Stimulated activated CD8-positive, alpha-beta memory T cell treated with anti-CD3 and anti-CD28 coated beads, Interleukin-7, amount 100 ng/mL, for 1 hour (primary cell): ENCODE measurements around the gene TSC22D2.

Experiments
- DNase-seq, 2 donors: peaks; one replicate each; pipeline ENCODE4 v3.0.0-alpha.2; 2020; ENCODE audit warnings: low read depth in 2 of 2

TSC22D2 gene

DNA sequence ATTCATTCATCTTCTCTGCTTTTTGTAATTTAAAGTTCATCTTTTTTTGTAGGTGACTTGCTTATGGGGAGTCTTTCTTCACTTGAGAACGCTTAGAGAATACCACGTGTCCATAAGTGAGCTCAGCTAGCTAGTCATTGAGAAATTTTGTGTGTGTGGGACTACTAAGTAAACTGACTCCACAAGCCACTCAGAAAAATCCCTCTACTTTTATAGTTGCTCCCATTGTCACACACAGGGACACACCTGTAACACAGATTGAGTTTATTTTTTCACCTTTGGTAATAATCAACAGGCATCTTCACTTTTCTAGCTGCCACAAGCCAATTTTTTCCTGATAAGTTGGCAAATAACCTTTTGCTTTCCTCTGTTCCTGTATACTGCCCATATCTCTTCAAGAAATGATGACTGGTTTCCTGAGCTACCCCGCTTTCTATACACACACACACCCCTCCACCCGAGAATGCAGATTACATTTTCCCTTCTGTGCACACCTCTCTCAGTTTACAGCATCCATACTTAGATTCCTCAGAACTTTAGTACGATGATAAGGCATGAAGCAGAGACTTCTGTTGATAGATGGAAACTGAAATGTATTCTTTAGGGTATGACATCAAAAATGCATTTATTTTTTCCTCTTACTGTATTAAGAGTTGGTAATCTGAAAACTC lies 4.6 kb downstream of the TSC22D2 start:
- DNase-seq, result no peak

DNA sequence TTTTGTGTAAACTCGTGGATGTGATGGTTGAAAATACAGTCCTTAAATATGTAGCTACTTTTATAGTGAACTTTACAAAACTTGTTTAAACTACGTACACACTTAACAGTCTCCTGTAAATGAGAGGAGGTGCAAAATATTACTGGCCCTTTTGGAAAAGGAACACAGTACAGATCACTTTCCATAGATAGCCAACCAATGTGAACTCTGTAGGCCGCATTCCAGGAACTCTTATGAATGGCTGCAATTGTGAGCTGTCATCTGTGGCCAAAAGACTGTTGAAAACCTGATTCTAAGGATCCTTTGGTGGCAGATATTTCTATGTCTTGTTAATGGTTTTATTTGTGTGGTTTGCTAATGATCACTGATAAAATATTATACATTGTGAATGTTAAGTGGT lies 6.2 kb downstream of the TSC22D2 start:
- DNase-seq, result no peak

DNA sequence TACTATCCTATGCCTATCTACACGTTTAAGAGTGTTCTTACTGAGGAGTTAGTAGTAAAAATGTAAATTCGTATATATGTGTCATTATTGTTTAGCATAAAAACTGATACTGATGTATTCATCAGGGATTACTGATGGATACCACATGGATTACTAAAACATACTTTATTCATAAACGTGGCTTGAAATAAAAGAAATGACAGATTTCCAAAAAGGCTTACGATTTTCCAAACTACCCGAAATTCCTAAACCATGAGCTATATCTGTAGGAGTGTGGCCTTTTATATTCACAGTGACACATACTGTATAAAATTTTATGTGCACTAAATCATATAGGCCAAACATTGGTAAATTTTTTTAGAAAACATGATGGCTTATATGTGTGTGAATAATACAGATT lies 6.9 kb downstream of the TSC22D2 start:
- DNase-seq, result no peak

DNA sequence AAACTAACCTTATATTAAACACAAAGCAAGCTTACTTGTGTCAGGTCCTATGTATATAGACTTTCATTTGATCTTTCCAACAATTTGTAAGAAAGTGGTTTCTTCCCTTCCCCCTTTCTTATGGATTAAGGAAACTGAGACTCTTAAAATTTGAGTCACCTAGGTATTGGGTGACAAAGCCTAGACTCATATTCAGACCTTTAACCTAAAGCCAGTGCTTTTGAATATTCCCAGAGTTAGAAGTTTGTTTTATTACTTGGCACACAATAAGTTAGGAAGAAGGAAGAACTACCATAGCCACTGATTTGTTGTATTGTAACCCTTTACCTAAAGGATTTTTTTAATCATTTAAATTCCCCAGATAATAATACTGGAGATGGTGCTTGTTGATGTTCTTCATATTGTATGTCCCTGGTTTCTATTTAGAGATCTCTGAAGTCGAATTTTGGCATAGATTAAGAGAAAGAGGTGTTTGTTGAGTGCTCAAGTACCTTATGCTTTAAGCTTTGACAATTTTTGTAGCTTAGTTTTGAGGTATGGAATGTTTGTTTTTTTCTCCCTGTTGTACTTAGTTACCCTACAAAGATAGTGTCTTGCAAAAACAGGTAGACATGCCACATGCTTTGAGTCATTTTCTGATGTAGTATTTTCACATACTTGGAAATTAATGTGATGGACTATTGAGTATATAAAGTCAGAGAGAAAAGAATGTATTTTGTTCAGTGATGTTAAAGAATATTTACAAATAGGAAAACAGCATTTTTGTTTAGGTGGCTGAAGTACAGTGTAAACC lies 11.2 kb downstream of the TSC22D2 start:
- DNase-seq, result no peak

DNA sequence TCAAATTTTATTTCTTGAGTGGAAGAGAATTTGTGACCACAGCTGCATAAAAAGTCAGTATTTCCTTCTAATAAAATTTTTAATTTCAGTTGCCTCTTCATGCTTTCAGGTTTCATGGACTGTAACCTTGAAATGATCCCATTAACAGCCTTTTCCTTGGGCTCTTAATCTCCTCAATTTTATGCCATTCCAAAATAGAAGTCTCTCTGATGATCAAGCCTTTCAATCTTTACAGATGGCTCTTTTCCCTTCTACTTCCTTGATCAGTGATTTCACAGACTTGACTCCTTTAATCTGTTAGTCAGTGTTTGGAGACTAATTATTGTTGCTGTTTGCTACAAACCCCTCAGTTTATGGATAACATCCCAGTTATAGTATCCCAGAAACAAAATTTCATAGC lies 11.9 kb downstream of the TSC22D2 start:
- DNase-seq, result no peak

DNA sequence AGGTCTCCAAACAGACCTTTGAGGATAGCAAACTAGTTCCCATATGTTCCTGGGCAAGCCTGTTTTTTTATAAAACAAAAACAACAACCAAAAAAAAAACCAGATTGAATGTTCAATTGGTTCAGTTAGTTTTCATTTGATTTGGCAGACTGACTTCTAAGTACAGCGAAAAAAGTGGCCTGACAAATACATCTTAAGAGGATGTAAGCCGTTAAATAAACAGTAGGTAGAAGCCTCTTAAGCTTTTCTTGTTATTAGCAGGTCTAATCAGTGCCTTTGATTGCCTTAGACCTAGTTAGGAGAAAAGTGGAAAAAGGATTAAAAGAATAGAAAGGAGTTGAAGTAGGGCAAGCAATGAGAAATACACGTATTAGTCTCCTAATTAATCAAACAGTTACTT lies 13.2 kb downstream of the TSC22D2 start:
- no peak for DNase-seq

DNA sequence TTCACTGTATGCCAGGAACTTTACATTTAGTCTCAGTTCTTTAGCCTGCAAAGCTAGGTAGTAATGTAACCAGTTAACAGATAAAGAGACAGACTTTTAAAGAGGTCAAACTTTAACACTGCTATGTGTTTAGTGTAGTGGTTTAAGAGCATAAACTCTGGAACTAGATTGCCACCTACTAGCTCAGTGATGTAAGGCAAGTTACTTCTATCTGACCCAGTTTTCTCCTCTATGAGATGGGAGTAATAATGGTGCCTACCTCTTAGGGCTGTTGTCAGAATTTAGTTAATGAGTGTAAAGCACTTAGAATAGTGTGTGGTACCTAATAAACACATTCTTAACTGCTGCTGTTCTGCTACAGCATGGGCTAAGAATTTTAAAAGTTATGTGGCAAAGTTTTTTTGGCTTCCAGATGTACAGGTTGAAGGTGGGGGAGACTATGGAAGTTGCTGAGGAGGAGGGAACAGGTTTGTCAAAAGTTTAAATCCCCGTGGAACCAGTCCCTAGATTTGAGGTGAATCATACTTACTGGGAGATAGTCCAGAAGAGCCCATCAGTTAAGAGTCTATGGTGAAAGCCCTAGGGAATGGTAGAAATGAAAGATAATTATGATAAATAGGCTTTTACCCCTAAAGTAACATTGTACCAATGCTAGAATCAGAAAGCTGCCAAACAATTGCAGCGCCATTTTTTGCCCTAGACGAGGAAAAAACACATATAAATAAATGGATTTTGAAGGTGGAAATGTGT lies 13.9 kb downstream of the TSC22D2 start:
- DNase-seq, result no peak

DNA sequence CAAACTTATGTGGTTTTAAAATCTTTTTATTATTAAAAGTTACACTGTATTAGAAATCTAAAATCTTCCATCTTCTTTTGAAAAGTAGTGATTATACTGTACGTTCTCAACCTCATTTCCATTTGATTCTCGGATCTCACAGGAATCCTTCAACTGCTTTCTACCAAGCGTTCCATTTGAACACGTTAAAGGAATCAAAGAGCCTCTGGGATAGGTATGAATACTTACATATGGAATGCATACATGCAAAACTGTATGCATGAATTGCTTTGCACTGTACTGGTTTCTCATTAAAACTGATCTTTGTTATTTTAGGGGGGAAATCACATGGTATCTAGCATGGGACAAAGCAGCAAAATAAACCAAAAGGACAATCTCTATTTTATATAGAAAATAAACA lies 14.8 kb downstream of the TSC22D2 start:
- DNase-seq, result no peak

DNA sequence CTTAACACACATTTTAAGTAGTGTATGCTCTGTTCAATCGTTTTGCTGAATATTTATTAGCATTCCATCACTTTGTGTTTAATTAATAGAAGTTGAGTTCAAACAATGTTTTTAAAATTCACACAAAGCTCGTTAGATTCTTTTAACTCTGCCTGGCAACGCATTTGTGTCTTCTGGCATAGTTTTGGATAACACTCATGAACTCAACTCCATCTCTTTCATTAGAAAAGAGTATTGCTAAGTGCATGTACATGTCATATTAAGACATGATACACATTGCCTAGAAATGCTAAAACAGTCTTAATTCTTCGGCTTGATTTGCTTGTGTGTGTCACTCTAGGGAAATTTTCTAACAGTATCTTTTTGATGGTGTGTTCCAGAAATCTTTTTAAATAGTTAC lies 15.7 kb downstream of the TSC22D2 start:
- no peak for DNase-seq

DNA sequence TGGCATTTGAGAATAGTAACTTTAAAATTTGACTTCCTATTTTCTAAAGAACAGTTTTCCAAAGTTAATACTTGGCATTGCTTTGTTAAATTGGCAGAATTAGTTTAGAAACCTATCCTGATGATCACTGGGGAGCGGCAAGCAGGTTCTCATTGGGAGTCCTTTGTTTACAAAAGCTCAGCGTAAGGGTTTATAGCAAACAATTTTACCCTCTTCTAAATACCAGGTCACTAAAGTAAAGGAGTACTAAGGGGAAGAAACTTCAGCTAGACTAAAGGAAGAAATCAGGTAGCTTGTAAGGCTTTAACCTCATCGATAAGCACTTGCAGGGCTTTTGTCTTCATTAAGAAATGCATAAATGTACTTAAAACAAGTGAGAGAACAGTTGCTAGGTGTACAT lies 18.2 kb downstream of the TSC22D2 start:
- DNase-seq, result no peak

DNA sequence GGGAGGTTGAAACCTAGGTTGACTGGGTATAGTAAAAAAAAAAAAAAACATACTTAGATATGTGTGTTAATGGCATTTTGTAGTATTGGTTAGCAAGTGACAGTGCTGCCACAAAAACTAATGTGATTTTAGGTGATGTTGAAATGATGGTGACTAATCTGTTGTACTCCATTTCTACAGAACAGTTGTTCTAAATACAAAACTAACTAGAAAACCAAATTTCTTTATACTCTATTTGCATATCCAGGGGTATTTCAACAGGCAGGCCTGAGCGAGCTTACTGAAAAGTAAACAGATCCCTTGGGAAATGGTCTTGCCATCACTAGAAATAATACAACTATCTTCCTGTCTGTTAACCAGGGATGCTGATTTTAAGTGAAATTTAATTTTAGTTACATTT lies 20.5 kb downstream of the TSC22D2 start:
- DNase-seq, result no peak

DNA sequence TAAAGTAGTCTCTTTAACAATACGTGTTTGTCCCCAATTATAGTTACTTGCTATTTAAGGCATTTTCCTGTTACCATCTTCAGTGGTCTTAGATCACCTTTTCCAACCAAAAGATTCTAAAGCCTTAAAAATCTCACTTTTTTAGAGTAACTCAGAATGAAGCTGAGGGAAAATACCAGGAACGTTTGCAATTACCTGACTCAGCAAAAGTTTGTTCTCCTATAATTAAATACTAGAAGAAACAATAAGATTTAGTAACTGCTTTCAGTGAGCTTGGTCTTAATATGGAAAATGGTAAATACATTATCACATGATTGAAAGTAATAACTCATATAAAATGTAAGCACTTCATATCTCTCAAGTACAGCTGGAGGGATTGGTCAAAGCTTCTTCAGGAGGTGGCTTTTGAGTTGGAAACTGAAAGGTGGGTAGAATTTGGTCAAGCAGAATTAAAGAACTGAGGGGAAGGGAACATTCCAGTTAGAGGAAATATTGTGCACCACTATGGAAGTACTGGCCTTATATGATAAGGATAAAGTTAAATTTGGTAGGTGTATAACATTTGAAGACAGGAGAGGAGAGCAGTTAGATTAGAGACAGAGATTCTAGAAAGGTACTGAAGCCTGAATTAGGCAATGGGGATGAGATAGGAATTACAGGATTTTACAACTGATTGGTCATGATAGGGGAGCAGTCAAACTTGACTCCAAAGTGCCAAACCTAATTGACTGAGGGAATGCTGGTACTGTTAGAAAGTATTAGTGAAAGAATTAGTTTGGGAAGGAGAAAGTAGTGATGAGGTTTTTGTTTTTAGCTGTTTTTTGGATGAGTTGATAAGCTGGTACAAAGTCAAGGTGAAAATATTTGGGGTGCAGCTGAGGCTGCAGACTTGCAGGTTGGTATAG lies 21.9 kb downstream of the TSC22D2 start:
- DNase-seq, result no peak

DNA sequence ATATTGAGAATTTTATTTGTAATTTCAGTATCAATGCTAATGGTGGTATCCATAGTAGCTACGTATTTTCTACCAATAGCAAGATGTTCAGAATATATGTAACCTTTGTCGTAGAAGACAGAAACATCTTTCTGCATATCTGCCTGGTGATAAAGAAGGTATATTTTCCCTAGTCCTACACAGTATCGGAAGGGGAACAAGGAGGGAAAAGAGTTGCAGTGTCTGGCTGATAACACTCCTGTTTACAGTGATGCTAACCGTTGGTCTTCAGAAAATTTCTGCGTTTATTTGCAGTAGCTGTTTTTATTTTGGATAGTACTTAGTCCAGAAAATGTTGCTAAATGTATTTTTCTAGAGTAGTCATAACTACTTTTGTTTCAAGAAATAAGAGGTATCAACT lies 25.2 kb downstream of the TSC22D2 start:
- DNase-seq, result no peak

DNA sequence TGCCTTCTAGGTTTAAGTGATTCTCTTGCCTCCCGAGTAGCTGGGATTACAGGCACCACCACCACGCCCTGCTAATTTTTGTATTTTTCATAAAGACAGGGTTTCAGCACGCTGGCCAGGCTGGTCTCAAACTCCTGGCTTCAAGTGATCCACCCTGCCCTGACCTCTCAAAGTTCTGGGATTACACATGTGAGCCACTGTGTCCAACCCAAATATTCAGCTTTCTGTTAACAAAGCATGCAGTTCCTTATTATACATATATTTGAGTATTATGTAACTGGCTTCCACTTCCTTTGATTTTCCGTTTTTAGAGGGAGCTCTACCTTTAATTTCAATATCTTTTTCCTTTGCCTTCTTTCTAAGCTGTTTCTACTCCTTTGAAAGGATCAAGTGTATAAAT lies 26.1 kb downstream of the TSC22D2 start:
- DNase-seq, result no peak

DNA sequence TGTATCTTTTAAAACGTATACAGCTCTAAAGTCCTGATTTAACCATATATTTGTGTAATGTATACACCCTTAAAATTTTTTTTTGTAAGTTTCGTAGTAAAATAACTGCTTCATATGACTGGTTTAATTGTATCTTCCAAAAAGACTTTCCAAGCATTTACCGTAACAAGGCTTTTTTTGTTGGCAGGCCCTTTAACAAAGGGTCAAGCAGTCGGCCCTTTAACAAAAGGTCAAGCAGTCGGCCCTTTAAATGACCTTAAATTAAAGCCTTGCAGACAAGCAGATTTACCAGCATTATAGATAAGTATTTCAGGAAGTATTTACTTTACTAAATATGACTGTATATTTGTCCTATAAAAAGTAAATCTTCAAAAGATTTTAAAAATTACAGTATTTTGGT lies 28.1 kb downstream of the TSC22D2 start:
- no peak for DNase-seq

DNA sequence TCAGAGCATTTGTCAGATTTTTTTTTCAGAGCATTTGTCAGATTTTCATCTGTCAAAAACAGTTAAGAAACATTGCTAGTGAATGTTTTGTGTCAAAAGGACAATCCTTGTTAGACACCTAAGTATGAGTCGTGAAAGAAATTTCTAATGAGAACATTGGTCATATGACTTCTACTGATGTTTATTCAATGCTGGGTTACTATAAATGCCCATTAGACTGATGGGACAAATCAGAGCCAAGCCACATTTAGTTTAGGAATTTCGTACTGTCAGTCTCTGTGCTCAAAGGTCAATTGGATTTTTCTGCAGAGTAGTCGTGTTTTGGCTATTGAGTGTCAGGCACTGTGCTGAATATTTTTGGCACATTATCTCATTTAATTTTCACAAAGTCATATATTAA lies 31.6 kb downstream of the TSC22D2 start:
- no peak for DNase-seq

DNA sequence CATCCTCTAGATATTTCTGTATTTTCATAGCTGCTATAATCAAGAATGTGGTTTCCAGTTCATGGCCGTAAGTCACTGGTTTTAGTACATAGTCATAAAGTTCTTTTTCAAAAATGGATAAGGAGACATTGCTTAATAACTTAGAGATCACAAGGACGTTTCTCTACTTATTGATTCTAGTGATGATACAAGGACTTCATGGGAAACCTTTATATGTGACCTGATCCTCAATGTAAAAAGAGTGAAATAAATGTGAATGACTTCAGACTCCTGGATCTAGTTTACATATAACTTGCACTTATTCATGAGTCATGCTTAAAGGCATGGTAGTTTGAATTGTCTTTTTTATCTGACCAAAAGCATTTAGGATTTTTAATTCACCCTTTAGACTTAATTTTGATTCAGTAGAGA lies 35.2 kb downstream of the TSC22D2 start:
- no peak for DNase-seq

DNA sequence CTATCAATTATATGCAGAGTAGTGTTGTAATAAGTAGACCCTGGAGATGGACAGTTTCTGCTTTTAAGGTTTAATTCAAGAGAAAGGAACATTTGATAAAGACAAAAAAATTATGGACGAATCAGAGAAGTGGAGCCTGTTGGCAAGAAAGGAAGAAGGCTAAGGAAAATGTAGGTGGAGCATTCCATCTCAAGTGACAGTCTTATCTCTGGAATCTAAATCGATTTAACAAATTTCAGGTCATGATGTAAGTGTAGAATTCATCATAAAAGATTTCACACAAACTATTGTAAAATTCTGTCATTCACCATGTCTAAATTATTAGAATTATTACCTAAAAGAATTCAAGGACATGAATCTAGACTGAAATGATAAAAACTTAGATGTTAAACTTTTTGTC lies 36.3 kb downstream of the TSC22D2 start:
- no peak for DNase-seq

DNA sequence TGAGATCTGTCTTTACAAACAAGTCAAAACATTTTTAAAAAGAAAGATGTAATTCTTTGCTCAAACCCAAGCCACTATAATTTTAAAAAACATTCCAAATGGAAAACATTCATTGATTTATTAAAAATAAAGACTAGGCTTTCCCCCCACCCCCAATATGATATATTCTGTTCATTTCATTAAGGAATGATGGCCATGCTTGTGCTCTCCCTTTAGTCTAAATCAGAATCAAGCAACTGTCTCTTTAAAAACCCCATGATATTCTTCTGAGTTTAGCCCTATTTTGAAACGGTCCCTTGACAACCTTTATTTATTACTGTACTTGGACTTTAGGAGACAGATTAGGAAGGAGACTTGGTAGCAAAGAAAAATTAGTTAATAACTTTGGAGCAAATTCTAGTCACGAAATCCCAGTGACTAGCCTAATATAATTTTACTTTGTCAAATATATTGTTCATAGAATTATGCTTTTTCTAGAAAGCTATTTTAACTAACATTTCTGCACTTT lies 38.4 kb downstream of the TSC22D2 start:
- no peak for DNase-seq

DNA sequence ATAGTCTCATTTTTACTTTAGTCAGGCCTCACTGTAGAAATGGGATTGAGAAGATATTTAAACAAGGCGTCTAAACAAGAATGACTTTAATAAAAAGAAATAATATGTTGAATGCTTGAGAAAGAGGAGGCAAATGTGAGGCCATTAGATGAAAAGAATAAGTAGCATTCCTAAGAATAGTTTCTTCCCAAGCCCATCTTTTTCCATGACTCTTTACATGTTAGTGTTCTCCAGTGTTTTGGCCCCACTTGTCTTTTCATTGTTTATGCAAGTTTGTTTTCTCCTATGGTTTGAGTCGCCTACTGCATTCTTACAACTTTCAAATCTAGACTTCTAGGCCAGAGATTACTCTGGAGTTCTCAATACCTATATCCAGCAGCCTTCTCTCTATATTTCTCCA lies 39.0 kb downstream of the TSC22D2 start:
- DNase-seq, result no peak

DNA sequence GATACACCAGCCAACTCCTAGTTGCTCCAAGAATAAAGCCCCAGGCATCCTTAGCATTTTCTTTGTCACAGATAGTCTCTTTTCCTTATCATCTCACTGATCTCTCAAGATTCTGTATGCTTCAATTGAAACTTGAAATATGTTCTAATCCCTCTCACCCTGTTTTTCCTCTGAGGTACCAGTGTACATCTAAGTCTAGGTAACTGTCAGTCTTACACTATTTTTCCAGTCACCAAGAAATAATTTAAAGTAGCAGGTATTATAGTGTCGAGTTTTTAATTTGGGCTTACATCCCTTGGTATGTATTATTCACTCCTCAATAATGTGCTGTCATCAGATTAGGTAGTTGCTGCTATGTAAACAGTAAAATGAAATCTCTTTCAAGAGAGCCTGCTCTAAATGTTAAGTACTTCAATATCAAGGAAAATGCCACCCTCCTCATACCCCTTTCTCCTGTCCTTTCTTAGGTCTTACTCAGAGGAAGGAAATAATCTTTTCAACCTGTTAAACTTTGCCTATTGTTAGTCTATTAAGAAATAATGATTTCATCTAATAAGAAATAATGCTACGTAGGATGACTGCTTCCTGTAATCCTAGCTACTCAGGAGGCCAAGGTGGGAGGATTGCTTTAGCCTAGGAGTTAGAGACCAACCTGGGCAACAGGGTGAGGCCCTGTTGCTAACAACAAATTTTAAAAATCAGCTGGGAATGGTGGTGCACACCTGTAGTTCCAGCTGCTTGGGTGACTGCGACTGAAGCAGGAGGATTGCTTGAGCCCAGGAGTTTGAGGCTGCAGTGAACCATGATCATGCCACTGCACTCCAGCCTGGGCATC lies 39.8 kb downstream of the TSC22D2 start:
- no peak for DNase-seq
